Hematopoietic multipotent progenitor cell (in vitro differentiated cells): ENCODE results near the gene NOTCH3. TPM values are rescaled to one million over a fixed set of nuclear protein-coding genes. Genes with fewer than 3 reads are reported as not detected.

Experiments used
- DNase-seq, 3 donors: peaks; one replicate each; pipeline ENCODE4 v3.0.0-alpha.2; 2011 to 2015; ENCODE audit warnings: low read depth in 2 of 3, low spot score in 2 of 3
- total RNA-seq: library from RNA; depleted of rRNA; stranded (reverse); fragments of >200 nt; gene quantifications from one replicate; pipeline ENCODE4 v1.2.3, GENCODE V29; 2012

NOTCH3 gene
- total RNA-seq, 1 donor = 7.5 TPM

GRCh38 chr19:15170345-15170744, 30.4 kb downstream of the NOTCH3 start:
- no peak for DNase-seq

GRCh38 chr19:15169541-15170285, 31.1 kb downstream of the NOTCH3 start:
- DNase-seq = no peak

- no peak for DNase-seq
These were observed 34.1 kb downstream of the NOTCH3 start for GRCh38 chr19:15166700-15167099.

GRCh38 chr19:15161028-15161984, 39.5 kb downstream of the NOTCH3 start:
- no peak for DNase-seq

DNA sequence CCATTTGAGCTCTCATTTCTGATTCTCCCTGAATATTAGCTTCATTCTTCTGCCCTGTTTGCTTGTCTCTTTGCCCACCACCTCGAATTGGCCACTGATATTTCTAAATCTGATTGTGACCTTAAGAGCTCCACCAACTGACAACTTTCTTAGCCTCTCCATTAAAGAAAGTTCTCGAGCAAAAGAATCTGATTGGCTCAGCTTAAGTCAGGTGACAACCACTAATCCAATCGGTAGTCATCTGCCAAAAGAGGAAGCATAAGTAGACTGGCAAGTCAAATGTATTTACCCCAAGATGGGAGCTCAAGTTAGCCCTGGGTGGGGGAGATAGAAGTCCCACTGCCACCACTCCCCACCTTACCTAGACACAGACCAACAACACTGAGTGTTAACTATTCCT, 41.5 kb downstream of the NOTCH3 start:
- DNase-seq = peak in 1 of 3 donors; percentile 46

GRCh38 chr19:15156391-15156790, 44.4 kb downstream of the NOTCH3 start:
- no peak for DNase-seq

GRCh38 chr19:15155296-15155695, 45.5 kb downstream of the NOTCH3 start:
- DNase-seq = no peak

DNA sequence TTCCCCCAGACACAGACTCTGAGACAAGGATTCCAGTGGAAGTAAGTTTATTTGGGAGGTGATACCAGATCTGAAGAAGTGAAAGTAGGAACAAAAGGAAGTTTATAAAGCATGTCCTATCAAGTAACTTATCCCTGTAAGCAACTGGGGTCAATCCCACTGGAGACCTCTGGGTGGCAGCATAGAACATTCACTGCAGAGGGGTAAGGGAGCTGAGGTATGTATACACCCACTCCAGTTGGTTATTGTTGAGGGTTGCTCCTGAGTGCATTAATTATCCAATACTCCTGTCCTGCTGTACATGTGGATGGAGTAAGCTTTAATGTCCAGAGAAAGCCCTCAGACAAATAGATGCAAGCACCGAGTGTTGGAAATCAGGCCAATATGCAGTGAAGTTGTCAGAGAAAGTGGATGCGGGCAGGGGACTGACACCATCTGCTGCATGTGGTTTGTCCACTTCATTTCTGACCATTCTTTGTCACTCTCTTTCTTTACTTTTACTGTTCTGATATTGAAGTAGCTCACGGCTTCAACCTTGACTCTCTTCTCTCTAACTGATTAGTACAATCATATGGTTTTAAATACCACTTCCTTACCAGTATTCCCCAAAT, 46.7 kb downstream of the NOTCH3 start:
- DNase-seq = peak in 2 of 3 donors; percentile 43 to 57

- DNase-seq = no peak
These were observed 51.1 kb downstream of the NOTCH3 start for GRCh38 chr19:15149737-15150136.

- DNase-seq = no peak
These were observed 53.7 kb downstream of the NOTCH3 start for GRCh38 chr19:15147090-15147489.

GRCh38 chr19:15144046-15144646, 56.6 kb downstream of the NOTCH3 start:
- no peak for DNase-seq

DNA sequence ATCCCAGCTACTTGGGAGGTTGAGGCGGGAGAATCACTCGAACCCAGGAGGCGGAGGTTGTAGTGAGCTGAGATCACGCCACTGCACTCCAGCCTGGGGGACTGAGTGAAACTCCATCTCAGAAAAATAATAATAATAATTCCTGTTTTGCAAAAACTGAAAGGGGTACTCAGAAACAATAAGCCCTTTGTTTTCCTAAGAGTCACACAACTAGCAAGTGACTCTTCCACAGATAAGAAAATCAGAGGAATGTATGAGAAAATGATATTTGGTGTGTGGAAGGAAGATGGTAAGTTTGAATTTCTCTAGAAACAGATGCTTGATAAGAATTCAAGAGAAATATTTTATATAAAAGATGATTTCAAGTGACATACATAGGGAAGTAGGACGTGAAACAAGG, 58.5 kb downstream of the NOTCH3 start:
- no peak for DNase-seq

DNA sequence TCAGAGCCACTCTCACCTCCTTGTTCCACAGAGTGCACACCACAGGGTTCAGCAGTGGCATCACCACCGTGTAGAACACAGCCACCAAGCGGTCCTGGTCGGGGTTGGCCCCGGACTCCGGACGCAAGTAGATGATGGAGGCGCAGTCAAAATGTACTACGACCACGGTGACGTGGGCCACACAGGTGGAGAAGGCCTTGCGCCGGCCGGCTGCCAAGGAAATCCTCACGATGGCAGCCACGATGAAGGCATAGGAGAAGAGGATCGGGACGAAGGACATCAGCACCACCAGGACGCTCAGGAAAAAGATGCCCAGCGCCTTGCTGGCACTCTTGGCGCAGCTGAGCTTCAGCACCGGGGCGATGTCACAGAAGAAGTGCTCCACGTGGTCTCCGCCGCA, 59.7 kb downstream of the NOTCH3 start:
- no peak for DNase-seq

DNA sequence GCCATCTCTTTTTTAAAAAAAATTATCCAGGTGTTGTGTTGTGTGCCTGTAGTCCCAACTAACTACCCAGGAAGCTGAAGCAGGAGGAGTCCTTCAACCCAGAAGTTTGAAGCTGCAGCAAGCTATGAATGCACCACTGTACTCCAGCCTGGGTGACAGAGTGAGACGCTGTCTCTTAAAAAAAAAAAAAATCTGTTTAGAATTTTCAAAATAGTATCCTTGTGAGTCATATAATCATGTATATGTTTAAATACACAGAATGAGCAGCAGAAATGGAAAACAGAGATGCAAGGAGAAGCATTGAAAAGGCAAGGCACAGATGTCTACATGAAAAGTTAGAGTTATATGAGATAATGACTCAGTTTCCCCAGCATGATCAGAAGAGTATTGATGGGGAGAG, 62.4 kb downstream of the NOTCH3 start:
- DNase-seq = no peak

DNA sequence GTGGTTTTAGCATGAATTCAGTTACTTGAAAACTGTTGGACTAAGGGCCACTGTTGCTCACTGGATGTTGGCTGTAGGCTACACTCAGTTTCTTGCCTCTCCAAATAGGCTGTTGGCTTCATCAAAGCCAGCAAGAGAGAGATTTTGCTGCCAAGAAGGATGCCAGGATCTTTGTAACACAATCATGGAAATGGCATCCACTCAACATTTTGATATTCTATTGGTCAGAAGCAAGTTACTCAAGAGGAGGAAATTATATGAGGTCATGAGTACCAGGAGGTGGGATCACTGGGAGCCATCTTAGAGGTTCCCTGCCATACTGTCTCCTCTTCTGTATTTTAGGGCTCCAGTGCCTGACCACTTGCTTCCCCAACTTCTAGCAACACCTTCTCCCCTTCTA, 63.0 kb downstream of the NOTCH3 start:
- no peak for DNase-seq

GRCh38 chr19:15136234-15136954, 64.4 kb downstream of the NOTCH3 start:
- no peak for DNase-seq

DNA sequence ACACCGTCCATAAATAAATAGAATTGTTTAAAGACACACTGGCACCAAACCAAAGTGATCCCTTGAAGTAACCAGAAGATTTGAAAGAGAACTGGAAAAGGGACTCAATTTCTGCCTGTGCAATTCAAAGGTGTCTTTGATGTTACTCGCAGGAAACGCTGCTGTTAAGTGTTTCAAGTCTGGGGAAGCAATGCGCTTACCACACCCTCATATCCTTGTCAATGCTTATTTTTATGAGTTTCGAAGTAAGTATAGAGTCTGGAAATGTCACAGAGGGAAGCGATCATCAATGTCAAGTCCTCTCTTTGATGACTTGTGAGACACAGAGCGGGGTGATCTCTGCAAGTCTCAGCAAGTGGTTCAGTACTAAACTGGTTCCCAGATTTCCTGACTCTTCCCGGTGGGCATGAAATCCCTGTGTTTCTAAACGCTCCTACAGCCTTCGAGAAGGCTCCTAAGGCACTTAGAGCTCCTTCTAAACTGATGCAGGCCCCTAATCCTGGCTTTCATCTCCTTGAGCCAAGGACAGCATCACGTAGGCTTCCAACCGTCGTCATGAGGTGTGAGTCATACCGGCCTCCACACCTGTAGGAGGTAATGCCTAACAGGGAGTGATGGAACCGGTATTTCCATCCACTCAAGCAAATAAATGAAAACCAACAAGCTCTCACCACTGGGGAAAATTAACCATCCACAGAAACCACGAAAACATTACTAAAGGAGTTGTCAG, 70.8 kb downstream of the NOTCH3 start:
- DNase-seq = no peak

- no peak for DNase-seq
These were observed 72.5 kb downstream of the NOTCH3 start for GRCh38 chr19:15128162-15128770.
